Measurements from ENCODE around the gene HSPBP1.

Gene HSPBP1

DNA sequence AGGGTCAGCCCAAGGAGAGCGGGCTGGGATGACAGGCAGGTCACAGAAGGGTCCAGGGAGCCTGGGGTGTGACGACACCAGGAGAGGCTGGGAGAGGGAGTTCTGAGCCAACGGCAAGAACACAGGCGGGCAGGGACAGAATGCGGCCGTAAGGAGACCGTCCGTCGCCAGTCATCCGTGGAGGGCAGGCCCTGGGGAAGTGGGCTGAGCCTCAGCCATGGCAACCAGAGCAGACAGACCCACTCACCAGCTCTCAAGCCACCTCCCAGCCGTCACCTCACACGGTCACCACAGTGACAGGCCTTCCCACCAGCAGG lies 47.7 kb downstream of the HSPBP1 start:
- Histone ChIP-seq H3K9me2 (replicated peaks; ENCODE audit: insufficient read depth, low read length) (no peaks in the 10 kb centered on the region), H3K36me3 (replicated peaks; ENCODE audit: insufficient read depth, low read length) (peaks cover 19% of the 10 kb centered on the region; the same call in 1 of the 2 replicates), H3K4me3 (ENCODE audit: low read length) (no peak overlapping the region), H3K9me3 (replicated peaks; ENCODE audit: insufficient read depth, low read length) (no peaks in the 10 kb centered on the region), H3K4me1 (ENCODE audit: low read length) (no peaks in the 10 kb centered on the region), H3K27me3 (replicated peaks; ENCODE audit: insufficient read depth, low read length) (no peaks in the 10 kb centered on the region), H2AFZ (ENCODE audit: low read length) (no peak overlapping the region), H3K79me2 (ENCODE audit: low read length) (peaks cover 28% of the 10 kb centered on the region), H4K20me1 (ENCODE audit: insufficient read depth, low read length) (peaks cover 5% of the 10 kb centered on the region; the same call in 1 of the 2 replicates), H3K27ac (ENCODE audit: low read length) (no peak overlapping the region), H3K4me2 (ENCODE audit: low read depth, low read length) (no peak overlapping the region), H3K9ac (ENCODE audit: low read length) (no peak overlapping the region), H3F3A (ENCODE audit: insufficient read depth, low read length) (no peaks in the 10 kb centered on the region)
- TF ChIP-seq EZH2 (optimal IDR thresholded peaks at IDR 0.05; ENCODE audit: low read depth, low read length): no peak
- TF ChIP-seq, protein P1, sequence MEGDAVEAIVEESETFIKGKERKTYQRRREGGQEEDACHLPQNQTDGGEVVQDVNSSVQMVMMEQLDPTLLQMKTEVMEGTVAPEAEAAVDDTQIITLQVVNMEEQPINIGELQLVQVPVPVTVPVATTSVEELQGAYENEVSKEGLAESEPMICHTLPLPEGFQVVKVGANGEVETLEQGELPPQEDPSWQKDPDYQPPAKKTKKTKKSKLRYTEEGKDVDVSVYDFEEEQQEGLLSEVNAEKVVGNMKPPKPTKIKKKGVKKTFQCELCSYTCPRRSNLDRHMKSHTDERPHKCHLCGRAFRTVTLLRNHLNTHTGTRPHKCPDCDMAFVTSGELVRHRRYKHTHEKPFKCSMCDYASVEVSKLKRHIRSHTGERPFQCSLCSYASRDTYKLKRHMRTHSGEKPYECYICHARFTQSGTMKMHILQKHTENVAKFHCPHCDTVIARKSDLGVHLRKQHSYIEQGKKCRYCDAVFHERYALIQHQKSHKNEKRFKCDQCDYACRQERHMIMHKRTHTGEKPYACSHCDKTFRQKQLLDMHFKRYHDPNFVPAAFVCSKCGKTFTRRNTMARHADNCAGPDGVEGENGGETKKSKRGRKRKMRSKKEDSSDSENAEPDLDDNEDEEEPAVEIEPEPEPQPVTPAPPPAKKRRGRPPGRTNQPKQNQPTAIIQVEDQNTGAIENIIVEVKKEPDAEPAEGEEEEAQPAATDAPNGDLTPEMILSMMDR (IDR thresholded peaks at IDR 0.05; ENCODE audit: low read length): no peak
- TF ChIP-seq EZH2phosphoT487 (IDR thresholded peaks at IDR 0.05; ENCODE audit: low read length): no peak
- no peak for DNase-seq

GRCh38 chr19:55231391-55232285 lies 48.3 kb downstream of the HSPBP1 start:
- Histone ChIP-seq H3K9me3 (replicated peaks; ENCODE audit: insufficient read depth, low read length) (no peaks in the 10 kb centered on the region), H4K20me1 (ENCODE audit: insufficient read depth, low read length) (peaks cover 5% of the 10 kb centered on the region; the same call in 1 of the 2 replicates), H3F3A (ENCODE audit: insufficient read depth, low read length) (no peaks in the 10 kb centered on the region), H3K9me2 (replicated peaks; ENCODE audit: insufficient read depth, low read length) (no peaks in the 10 kb centered on the region), H3K36me3 (replicated peaks; ENCODE audit: insufficient read depth, low read length) (peaks cover 13% of the 10 kb centered on the region; the same call in 1 of the 2 replicates), H3K4me3 (ENCODE audit: low read length) (no peak overlapping the region), H3K27ac (ENCODE audit: low read length) (no peak overlapping the region), H3K9ac (ENCODE audit: low read length) (no peak overlapping the region), H3K27me3 (replicated peaks; ENCODE audit: insufficient read depth, low read length) (no peaks in the 10 kb centered on the region), H3K79me2 (ENCODE audit: low read length) (peaks cover 25% of the 10 kb centered on the region), H3K4me1 (ENCODE audit: low read length) (no peaks in the 10 kb centered on the region), H3K4me2 (ENCODE audit: low read depth, low read length) (no peak overlapping the region), H2AFZ (ENCODE audit: low read length) (no peak overlapping the region)
- TF ChIP-seq EZH2phosphoT487 (IDR thresholded peaks at IDR 0.05; ENCODE audit: low read length) (no peak), EZH2 (optimal IDR thresholded peaks at IDR 0.05; ENCODE audit: low read depth, low read length) (no peak)
- TF ChIP-seq, protein P1 (IDR thresholded peaks at IDR 0.05; ENCODE audit: low read length): no peak
- DNase-seq: no peak

DNA sequence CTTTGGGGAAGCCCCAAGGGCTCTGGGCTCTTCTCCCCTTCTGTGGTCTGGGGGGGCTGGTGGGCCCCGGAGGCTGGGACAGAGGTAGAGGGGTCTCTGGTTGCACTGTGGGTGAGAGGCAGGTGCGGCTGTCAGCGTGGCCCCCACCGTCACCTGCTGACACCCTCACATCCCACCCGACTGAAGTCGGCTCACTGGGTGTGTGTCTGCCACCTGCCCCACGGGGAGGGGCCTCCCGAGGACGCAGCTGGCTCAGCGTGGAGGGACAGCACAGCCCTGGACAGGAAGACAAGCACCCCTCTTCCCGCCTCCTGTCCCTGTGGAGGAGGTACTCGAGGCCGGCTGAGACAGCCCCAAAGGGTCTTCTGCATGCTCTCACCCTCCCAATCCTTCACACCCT lies 49.1 kb downstream of the HSPBP1 start:
- Histone ChIP-seq H2AFZ (ENCODE audit: low read length) (no peak overlapping the region), H3K9me3 (replicated peaks; ENCODE audit: insufficient read depth, low read length) (no peaks in the 10 kb centered on the region), H3K4me2 (ENCODE audit: low read depth, low read length) (no peak overlapping the region), H3K27ac (ENCODE audit: low read length) (no peak overlapping the region), H3K27me3 (replicated peaks; ENCODE audit: insufficient read depth, low read length) (no peaks in the 10 kb centered on the region), H3K9ac (ENCODE audit: low read length) (no peak overlapping the region), H3F3A (ENCODE audit: insufficient read depth, low read length) (no peaks in the 10 kb centered on the region), H3K4me1 (ENCODE audit: low read length) (no peaks in the 10 kb centered on the region), H3K9me2 (replicated peaks; ENCODE audit: insufficient read depth, low read length) (no peaks in the 10 kb centered on the region), H3K79me2 (ENCODE audit: low read length) (peaks cover 25% of the 10 kb centered on the region), H3K36me3 (replicated peaks; ENCODE audit: insufficient read depth, low read length) (peaks cover 13% of the 10 kb centered on the region; the same call in 1 of the 2 replicates), H3K4me3 (ENCODE audit: low read length) (no peak overlapping the region), H4K20me1 (ENCODE audit: insufficient read depth, low read length) (peaks cover 5% of the 10 kb centered on the region; the same call in 1 of the 2 replicates)
- TF ChIP-seq EZH2 (optimal IDR thresholded peaks at IDR 0.05; ENCODE audit: low read depth, low read length) (no peak), EZH2phosphoT487 (IDR thresholded peaks at IDR 0.05; ENCODE audit: low read length) (no peak)
- TF ChIP-seq, protein P1 (IDR thresholded peaks at IDR 0.05; ENCODE audit: low read length): no peak
- DNase-seq: no peak

All from MM.1S (cell line).